KOPT-K1 (cell line): ENCODE measurements around the gene PGAP2.

Experiments used
- H3K27ac ChIP-seq: fragments of 200-600 bp; sonication (generic); 2 replicates; pipeline ENCODE4 v1.5.1; 2016; ENCODE audit warnings: antibody characterized with exemption, mild to moderate bottlenecking, low read depth, low read length; ENCODE audit not compliant: poor library complexity, severe bottlenecking
- H3K36me3 ChIP-seq: fragments of 200-600 bp; sonication (generic); 2 replicates; pipeline ENCODE4 v1.5.1; 2017; ENCODE audit warnings: antibody characterized with exemption, mild to moderate bottlenecking, low read length, moderate library complexity; ENCODE audit not compliant: insufficient read depth
- H3K9me3 ChIP-seq: fragments of 200-600 bp; sonication (generic); 2 replicates; pipeline ENCODE4 v1.5.1; 2017; ENCODE audit warnings: antibody characterized with exemption, low read length, mild to moderate bottlenecking; ENCODE audit not compliant: insufficient read depth, poor library complexity, severe bottlenecking

Gene PGAP2

GRCh38 chr11:3820971-3821370 lies 12.6 kb downstream of the PGAP2 start:
- Histone ChIP-seq H3K9me3 (no peaks in the 10 kb centered on the region), H3K36me3 (peaks cover 28% of the 10 kb centered on the region), H3K27ac (no peak overlapping the region)

DNA sequence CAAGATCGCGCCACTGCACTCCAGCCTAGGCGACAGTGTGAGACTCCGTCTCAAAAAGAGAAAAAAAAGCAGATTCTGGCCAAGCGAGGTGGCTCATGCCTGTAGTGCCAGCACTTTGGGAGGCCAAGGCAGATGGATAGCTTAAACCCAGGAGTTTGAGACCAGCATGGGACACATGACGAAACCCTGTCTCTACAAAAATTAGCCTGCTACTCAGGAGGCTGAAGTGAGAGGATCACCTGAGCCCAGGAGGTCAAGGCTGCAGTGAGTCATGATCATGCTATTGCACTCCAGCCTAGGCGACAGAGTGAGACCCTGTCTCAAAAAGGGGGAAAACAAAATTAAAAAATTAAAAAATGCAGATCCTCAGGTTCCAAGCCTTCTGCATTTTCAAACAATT lies 14.0 kb downstream of the PGAP2 start:
- peaks cover 42% of the 10 kb centered on the region for H3K36me3 ChIP-seq
- H3K27ac ChIP-seq: no peak overlapping the region
- no peaks in the 10 kb centered on the region for H3K9me3 ChIP-seq

- no peak overlapping the region for H3K27ac ChIP-seq
- H3K36me3 ChIP-seq: peaks cover 52% of the 10 kb centered on the region
- H3K9me3 ChIP-seq: no peaks in the 10 kb centered on the region
Measured at GRCh38 chr11:3823303-3823702, 14.9 kb downstream of the PGAP2 start.

- Histone ChIP-seq H3K36me3 (peaks cover 56% of the 10 kb centered on the region), H3K9me3 (no peaks in the 10 kb centered on the region), H3K27ac (no peak overlapping the region)
Measured at GRCh38 chr11:3823762-3824506, 15.6 kb downstream of the PGAP2 start.

- H3K36me3 ChIP-seq: peaks cover 66% of the 10 kb centered on the region
- no peaks in the 10 kb centered on the region for H3K9me3 ChIP-seq
- H3K27ac ChIP-seq: no peak overlapping the region
Measured at GRCh38 chr11:3824714-3825472, 16.5 kb downstream of the PGAP2 start.

GRCh38 chr11:3825473-3826154 lies 17.3 kb downstream of the PGAP2 start:
- Histone ChIP-seq H3K9me3 (no peaks in the 10 kb centered on the region), H3K36me3 (peaks cover 73% of the 10 kb centered on the region), H3K27ac (no peak overlapping the region)

GRCh38 chr11:3826721-3827120 lies 18.4 kb downstream of the PGAP2 start:
- Histone ChIP-seq H3K9me3 (no peaks in the 10 kb centered on the region), H3K27ac (no peak overlapping the region), H3K36me3 (peaks cover 84% of the 10 kb centered on the region)

DNA sequence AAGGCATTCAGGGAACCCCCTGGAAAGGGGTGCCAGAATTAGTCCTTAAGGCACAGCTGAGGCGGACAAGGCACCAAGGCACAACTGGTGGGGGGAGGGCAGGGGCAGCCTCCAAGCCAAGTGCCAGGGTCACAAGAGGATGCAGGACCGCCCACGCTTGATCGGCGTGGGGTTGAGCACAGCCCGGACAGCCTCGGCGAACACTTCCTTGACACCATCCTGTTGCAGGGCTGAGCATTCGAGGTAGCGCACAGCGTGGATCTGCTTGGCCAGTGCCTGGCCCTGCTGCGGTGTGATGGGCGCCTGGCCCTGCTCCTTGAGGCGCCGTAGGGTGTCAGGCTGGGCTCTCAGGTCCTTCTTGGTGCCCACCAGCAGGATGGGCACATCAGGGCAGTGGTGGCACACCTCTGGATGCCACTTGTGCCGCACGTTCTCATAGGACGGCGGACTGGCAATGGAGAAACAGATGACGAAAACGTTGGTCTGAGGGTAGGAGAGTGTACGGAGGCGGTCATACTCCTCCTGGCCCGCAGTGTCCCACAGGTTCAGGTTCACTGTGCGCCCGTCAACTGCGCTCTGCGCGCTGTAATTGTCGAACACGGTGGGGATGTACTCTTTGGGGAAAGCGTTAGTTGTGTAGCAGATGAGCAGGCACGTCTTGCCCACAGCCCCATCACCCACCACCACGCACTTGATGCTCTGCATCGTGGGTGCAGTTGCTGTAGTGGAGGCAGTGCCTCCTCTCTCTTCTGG lies 19.2 kb downstream of the PGAP2 start:
- Histone ChIP-seq H3K27ac (no peak overlapping the region), H3K36me3 (peaks cover 93% of the 10 kb centered on the region), H3K9me3 (no peaks in the 10 kb centered on the region)

DNA sequence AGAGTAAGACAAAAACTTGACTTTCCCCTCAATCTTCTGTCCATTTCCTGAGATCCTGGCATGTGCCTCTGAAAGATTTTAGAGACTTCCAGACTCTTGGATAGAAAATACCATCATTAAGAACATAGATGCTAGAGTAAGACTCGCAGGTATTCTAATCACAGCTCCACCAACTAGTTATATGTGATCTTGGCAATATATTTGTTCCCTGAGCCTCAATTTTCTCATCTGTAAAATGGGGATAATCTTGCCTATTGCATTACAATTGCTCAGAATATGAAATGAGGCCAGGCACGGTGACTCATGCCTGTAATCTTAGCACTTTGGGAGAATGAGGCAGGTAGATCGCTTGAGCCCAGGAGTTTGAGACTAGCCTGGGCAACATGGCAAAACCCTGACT lies 21.7 kb downstream of the PGAP2 start:
- Histone ChIP-seq H3K27ac (no peak overlapping the region), H3K36me3 (peaks cover 98% of the 10 kb centered on the region)

GRCh38 chr11:3830730-3831129 lies 22.4 kb downstream of the PGAP2 start:
- Histone ChIP-seq H3K9me3 (no peaks in the 10 kb centered on the region), H3K36me3 (peaks cover 98% of the 10 kb centered on the region), H3K27ac (no peak overlapping the region)

More for the DNA sequence above, 21.7 kb downstream of the PGAP2 start:
- no peaks in the 10 kb centered on the region for H3K9me3 ChIP-seq

DNA sequence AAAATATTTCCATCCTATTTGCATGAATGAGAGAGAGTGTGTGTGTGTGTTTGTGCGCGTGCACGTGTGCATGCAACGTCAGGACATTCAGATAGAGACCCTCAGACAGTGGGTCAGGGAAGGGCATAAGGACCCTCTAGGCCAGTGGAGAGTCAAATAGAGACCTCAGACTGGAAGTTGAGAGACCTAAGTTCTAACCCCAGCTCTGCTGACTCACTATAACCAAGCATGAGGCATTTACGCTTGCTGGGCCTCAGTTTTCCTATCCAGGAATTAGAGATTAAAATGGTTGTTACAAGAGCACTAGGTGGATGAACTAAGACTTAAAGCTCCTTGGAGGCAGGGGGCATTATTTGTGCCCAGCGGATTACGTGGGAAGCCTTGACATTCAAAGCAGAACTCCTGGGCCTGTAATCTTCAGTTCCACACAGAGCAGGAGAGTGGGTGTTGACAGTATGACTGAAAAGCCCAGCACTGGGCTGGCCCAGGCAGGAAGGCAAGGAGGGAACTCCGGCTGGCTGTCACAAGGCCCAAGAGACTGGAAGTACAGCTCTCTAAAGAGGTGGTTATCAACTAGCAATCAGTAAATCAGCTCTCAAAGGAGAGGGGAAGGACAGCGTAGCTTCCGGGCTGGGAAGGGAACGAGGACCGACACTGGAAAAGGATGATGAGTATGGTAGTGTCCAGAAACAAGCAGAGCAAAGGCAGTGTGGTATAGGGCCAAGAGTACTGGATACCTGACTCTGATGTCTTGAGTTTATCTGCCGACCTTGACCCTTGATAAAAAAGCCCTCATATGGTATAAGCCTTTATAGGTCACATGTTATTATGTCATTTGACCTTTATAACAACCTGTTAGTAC lies 23.2 kb downstream of the PGAP2 start:
- no peaks in the 10 kb centered on the region for H3K9me3 ChIP-seq
- H3K27ac ChIP-seq: no peak overlapping the region
- H3K36me3 ChIP-seq: peaks cover 96% of the 10 kb centered on the region

GRCh38 chr11:3832816-3833215 lies 24.5 kb downstream of the PGAP2 start:
- no peaks in the 10 kb centered on the region for H3K9me3 ChIP-seq
- H3K36me3 ChIP-seq: peaks cover 88% of the 10 kb centered on the region
- H3K27ac ChIP-seq: no peak overlapping the region

GRCh38 chr11:3833449-3833848 lies 25.1 kb downstream of the PGAP2 start:
- Histone ChIP-seq H3K9me3 (no peaks in the 10 kb centered on the region), H3K27ac (no peak overlapping the region), H3K36me3 (peaks cover 89% of the 10 kb centered on the region)

- Histone ChIP-seq H3K9me3 (no peaks in the 10 kb centered on the region), H3K27ac (peak overlapping the region; percentile 88), H3K36me3 (peaks cover 82% of the 10 kb centered on the region)
Measured at GRCh38 chr11:3834349-3834663, 25.9 kb downstream of the PGAP2 start.
